Stimulated activated CD4-positive, alpha-beta T cell treated with anti-CD3 and anti-CD28 coated beads, TNF-alpha, amount 100 ng/mL, for 24 hours (primary cell): ENCODE results near the gene PIP4K2A.
A peak's percentile ranks its signal among the peaks of the same experiment; 100 is the strongest.

Experiments
- DNase-seq, 3 experiments: peaks; one replicate each; pipeline ENCODE4 v3.0.0-alpha.2; 2020; ENCODE audit warnings: low read depth in 3 of 3

PIP4K2A gene

DNA sequence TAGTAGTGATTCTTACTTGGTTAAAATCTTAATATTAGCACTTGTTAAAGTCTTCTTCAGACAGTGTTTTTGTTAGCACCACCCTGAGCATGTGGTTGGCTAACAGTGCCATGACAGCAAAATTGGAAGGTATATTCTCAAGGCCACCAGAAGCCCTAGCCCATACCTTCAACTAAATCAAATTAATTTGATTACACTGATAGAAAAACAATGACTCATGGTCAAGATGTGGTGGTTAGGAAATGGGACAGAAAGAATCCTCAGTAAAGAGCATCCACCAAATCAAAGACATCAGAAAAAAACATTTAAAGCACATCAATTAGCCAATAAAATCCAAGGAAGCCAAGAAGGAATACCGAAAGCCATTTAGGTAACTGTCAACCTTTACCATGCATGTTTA, 75.5 kb downstream of the PIP4K2A start:
- no peak for DNase-seq

DNA sequence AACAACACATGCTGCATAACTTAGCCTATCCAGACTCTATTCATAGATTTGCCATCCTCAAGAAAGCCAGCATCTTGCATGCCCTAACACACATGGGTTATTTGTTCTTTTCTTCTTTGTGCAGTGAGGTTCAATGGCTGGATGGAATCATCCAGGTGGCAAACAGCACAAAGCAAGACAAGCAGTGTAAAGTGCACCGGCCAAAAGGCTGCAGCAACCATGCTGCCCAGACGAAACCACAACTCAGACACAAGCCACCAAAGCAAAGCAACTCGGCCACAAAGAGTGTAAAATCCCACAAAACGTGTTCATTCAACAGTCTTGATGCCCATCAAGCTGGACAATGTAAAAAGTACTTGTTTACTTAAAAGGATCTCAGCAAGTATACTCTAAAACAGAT, 76.9 kb downstream of the PIP4K2A start:
- no peak for DNase-seq

DNA sequence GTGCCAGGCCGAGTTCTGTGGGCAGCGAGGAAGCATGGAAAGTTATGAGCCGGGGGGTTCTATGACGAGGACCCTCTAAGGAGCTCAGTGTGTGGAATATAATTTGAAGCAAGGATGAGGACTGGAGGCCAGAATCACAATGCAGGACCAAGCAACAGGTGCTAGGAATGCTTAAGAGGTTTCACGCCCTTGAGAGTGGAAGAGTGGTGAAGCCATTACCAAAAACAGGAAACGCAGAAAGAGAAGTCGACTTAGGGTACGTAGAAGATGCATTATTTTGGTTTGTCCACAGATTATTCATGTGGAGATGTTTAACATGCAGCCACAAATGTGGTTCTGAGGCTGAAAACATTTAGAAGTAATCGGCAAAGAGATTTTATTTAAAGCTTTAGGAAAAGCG, 78.7 kb downstream of the PIP4K2A start:
- DNase-seq = no peak

DNA sequence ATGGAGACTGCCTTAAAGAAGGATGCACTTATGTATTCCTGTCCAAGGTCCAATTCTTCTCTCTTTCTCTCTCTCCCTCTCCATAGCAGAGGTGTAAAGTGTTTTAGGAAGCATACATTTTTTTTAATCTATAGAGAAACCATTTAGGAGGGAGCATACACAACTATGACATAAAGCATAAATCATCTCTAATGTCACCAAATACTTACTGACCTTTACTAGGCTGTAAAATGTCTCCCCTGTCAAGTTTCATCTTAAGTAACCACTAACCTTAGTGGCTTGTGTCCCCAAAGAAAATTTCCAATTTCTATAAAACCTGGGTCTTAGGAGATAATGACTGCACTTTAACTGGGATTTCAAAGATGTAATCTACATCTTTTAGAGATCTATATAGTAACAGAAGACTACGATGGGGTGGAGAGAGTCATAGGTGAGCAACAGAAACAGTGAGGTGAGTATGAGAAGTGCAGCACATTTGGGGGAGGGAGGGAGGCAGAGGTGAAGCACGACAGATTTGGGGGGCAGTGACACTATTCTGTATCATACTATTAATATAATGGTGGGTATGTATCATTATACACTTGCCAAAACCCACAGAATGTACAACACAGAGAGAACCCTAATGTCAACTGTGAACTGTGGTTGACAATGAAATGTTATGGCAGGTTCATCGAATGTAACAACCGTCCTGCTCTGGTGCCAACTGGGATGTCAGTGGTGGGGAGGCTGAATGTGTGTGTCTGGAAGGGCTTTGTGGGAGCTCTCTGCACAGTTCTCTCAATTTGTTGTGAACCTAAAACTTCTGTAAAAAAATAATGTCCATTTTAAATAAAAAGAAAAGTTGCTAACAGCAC, 79.5 kb downstream of the PIP4K2A start:
- DNase-seq = no peak

DNA sequence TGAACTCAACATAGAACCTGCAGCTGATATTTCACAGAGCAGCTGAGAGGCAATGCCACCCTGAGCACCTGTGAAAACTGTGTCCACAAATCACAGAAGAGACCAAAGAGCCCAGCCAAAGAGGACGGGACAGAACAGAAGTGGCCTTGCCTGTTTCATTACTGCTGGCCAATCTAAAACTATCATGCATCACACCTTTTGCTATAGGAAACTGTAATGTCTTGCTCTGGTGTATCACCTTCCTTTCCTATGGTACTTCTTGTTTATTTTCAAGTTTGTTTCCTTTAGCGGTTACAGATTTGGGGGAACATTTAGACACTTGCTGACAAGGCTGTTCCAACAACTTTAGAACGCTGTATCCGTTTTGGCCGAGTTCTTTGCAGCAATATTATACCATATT, 80.3 kb downstream of the PIP4K2A start:
- no peak for DNase-seq

DNA sequence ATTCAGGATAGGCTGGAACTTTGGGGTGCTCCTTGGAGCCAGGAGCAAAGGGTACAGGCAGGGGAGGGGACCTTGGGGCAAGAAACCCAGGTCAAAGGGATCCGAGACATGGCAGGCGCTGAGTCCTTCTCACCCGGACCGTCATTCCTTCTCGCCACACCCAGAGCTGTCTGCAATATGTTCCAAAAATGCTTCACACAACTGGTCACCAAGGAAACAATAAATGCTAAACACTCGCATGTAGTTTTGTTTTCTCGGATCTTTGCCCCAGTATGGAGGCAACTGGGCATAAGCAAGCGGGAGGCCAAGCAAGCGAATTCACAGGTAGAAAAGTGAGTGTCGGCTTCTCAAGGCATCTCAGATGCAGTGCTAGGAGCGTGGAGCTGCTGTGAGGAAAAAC, 80.8 kb downstream of the PIP4K2A start:
- DNase-seq = no peak

DNA sequence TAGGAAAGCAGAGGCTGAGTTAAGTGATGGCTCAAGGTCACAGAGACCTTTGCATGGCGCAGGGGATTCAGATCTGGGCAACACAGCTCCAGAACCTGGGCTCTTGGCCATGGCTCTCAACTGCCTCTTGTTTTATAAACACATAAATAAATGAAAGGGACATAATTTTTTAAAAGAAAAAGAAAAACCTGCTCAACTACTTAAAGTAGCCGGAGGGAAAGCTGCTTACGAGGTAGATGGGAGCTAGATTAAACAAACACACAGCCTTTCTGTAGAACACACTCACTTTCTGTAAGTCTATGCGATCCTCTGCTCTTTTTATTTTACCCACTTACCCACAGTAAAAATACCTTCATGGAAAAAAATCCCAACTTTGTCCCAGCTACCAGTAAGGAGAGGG, 81.3 kb downstream of the PIP4K2A start:
- no peak for DNase-seq

DNA sequence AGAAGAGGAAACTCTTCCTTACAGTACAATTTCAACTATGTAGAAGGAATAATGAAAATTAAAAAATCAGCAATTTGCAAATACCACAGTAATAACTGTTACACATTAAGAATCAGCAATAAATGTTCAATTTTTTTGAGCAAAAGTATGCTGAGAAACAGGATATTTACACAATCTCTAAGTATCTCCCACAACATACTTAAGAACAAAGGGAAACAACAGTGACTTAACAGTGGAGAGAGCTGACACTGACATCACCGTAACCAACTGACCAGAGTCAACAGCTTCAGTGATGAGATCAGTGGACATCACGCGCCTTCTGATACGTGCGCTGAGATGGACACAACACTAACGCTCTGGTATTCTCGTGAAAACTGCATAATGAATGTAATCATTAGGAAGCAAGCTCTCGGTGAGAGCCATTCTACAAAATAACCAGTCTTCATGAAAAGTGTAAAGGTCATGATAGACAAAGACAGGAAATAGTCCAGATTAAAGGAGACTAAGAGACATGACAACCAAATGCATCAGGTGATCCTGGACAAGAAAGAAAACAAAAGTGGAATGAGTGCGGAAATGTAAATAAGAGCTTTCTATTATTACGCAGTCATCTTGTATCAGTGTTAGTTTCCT, 82.6 kb downstream of the PIP4K2A start:
- DNase-seq = no peak

DNA sequence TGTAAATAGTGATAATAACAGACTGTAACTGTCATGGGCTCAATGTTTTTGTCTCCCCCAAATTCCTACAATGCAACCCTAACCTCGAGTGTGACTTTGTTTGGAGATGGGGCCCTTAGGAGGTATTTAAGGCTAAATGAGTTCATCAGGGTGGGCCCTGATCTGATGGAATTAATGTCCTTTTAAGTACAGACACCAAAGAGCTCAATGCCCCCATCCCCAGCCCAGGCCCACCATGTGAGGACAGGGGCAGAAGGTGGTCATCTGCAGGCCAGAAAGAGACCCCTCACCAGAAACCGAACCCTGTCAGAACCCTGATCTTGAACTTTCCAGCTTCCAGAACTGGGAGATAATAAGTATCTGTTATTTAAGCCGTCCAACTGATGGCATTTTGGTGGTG, 83.2 kb downstream of the PIP4K2A start:
- no peak for DNase-seq

DNA sequence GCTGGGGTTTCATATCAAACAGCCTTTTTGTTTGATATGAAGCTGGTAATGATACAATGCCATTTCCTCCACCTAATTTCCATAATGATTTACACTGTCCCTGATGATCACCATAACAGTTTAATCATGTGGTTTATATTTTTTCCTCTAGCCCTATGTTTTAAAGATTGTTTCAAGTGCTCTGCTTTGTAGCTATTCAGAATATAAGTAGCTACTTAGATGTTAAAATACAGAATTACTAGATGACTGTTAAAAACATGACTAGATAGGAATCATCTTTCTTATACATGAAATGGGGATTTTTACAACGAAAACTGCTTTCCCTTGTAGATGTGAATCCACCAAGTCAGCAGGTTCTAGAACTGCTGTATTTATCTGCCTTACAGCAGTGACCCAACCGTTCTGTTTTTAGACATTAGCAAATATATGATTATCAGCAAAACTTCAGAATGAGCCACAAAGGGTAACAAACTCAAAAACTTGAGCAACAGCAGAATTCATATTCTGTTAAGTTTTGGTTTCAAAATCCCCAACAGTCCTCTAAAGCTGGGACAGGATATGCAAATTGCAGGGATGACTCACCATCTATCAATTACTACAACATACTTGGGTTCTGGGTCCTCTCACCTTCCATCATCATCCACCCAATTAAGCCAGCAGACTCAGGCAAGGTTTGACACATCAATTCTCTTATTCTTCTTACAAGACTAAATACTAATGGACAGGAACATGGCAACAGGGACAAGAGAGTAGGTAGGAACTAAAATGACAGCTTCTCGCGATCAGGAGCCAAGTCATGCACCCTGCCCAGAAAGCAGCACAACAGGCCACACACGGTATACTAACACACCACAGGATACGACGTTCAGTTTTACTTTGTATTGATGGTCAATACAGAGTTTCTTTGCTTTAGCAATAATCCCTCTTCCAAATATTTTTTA, 83.9 kb downstream of the PIP4K2A start:
- peak in 1 of 3 experiments; percentile 47 for DNase-seq

DNA sequence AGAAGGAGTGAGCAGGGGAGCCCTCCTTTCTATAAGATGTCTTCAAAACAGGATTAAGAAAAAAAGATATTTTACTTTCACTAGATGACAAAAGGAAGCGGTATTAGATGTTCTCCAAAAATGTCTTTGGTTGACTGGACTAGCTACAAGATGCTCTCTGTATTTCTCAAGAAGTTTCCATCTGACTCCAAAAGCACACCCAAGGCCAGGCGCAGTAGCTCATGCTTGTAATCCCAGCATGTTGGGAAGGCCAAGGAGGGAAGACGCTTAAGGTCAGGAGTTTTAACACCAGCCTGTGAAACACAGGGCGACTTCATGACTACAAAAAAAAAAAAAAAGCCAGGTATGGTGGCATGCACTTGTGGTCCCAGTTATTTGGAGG, 84.5 kb downstream of the PIP4K2A start:
- DNase-seq = peak in 1 of 3 experiments; percentile 34

DNA sequence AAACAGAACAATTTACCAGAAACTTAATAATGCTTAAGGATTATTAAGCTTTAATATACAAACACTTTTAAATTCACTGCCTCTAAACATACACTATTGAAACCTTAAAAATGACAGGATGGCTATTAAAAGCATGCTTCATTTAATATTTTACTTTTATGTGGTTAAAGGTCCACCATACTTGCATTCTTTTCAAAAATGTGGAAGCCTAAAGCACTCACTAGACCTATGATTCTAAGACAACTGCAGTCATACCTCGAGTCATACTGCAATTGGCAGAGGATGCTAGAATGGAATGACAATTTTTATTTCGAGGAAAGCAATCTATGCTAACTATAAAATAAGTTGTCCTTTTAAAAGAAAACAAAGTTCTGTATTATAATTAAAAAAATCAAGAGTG, 85.3 kb downstream of the PIP4K2A start:
- no peak for DNase-seq

DNA sequence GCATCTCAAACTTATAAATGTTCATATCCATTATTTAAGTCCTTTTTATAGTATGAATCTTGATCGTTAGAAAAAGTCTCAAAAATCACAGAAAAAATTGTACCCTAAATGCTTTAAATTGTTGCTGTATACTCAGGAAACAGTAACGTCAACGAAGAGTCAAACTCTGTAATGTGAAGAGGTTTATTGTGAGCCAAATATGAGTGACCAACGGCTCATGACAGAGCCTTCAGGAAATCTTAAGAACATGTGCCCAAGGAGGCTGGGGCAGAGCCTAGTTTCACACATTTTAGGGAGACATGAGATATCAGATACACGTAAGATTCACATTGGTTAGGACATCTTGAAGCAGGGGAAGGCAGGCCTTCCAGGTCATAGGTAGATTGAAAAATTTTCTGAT, 86.1 kb downstream of the PIP4K2A start:
- no peak for DNase-seq

DNA sequence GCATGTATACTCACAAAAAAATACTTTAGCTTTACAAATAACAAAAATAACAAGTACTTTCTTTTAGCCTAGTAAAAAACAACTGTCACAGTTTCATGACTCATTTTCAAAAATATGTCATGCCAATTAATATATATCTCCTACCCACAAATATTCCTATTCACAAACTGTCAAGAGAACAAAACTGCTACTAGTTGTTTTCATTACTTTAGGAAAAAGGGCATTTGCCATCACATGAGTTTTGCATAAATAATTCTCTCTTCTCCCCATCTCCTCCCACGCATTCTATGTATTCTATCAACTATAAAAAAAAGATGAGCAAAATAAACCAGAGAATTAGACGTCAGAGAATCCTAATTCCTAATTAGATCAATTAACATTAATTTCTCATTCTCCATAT, 87.6 kb downstream of the PIP4K2A start:
- DNase-seq = no peak

DNA sequence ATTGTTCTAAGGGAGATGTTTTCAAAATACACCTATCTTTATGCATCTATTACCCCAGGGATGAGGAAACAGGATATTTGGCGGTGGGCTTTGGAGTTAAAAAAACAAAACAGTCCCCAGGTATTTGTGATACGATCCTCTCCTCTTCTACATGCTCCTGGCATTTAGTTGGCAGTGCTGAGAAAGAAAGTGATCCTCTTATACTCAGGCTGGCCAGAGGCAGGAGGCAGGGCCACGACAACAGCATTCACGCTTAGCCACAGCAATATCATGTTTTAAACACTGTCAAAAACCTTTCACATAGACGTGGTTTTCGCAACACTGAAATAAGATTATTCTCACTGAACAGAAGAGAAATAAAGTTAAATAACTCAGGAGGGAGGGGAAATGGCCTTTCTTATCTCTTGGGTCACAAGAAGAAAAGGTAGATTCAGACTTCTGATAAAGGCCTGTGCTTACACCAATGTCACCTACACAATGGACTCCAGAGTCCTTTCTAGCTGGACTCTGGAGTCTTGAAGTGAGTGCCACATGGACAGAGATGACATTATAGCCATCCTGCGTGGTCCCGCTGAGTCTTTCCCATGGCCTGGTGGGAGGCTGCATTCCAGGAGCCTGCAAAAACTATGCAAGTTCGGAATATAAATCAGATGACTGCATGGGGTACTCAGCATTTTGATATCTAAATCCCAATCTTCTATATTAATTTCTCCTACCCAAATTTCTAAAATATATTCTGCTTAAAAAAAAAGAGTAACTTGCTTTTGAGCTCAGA, 88.7 kb downstream of the PIP4K2A start:
- no peak for DNase-seq

DNA sequence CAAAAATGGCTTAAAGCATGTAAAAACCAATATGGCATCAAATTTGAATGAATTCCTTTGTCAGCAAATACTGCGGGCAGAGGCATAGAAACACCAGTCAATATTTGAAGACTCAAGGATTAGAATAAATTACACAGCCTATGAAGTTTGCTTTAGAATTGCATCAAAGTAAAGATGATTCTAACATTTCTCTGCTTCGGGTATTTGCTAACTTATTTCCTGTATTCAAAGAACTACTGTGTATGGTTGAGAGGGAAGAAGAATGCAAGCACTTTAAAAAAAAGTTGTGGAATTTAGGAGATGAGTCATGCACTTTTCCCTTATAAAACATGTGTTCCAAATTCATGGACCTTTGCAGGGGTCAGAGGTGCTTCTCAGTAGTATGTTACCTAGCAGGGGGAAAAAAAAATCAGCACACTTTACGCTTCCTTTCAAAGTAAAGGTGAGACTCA, 90.1 kb downstream of the PIP4K2A start:
- DNase-seq = no peak

DNA sequence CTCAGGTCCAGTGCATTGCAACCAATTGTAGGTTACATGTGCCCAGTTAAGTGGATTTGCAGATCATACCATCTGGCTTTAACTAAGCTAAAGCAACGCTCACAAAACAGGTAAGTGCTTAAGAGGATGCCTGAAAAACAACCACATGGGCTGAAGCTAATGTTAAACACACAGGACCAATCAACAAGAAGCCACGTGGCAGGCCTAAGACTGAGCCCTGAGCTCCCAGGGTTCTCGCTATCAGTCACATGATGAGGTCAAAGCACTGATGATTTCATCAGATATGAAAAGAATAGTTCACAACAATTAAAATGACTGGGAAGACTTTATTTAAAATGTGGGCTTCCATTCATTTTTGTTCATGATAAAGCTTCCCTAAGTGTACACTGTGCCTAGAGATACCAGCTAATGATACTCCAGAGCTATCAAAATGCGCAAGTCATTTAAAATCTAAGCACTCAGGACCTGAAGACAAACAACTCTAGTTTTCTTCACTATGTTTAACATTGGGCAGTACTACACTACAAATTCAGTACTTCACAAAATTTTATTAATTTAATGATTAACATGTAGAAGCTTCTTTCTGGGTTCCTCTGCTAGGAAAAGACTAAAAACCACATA, 90.6 kb downstream of the PIP4K2A start:
- DNase-seq = no peak

DNA sequence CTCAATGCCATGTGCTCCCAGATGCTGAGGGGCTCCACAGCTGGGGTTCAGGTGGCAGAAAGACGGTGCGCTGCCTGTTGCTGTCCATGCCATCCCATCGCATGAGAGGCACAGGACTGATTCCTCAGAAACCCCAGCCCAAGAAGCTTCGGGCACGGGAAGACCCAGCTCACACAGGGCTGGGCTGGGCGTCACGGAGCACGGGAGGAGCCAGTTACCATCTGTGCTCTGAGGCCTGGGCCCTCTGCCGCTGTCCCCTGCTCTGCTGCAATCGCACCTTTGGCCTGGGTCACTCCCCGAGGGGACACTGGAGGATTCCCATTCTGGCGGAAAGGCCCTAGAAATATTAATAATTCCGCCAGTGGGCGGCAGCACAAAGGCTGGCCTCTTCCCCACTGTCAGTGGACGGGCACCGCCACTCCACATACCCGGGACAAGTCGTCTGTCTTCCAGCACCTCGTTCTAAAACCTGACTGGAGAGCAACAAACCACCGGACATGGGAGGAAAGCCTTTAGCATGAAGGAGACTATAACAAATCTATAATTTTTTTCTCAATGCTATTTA, 92.1 kb downstream of the PIP4K2A start:
- no peak for DNase-seq

DNA sequence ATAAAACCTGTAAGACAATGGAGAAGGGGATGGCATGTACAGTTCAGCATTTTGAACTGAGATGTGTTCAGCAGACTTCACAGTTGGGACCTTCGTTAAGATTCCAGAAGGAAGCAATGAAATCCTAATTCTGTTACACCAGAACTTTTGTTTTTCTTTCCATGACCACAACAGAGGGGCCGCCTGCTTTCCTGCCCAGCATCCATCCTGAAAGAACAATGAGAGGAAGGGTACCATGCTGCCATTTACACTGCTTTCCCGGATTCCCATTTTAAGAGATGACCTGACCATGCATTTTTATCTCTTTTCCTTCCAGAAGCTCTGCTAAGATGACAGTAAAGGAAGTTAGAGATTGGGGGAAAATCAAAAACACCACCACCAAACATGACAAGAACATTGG, 92.7 kb downstream of the PIP4K2A start:
- no peak for DNase-seq

DNA sequence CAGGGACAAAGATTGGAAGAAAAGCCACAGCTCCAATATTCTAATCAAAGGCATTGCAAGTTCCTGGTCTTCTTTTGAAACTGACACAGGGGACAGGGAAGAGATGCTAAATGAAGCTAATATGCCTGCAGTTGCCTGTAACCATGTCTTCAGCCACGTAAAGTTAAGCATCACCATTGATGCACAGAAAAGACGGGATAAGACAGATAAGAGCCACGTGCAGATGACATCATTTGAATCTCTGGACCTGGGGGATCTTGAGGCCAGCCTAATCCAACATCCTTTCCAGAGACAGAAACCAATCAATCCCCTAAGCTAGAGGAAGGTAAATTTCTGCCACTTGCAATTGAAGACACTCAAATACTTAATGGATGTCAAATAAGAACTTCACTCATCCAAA, 93.4 kb downstream of the PIP4K2A start:
- no peak for DNase-seq
